GM12878 (cell line): Measurements from ENCODE around the gene SLC16A9. TPM values are rescaled to one million over a fixed set of nuclear protein-coding genes. Genes with fewer than 3 reads are reported as not detected.

ENCODE experiments used
- ATAC-seq: fragments of 200-7000 bp; cut with Tn5 transposase; 3 replicates; pipeline ENCODE4 v1.9.1; 2020; ENCODE audit warnings: mild to moderate bottlenecking, moderate library complexity
- BruUV-seq: library from RNA; stranded (reverse); fragments of 400-500 nt; replicated peaks from 2 replicates; lab custom pipeline; 2021; lab: Mats Ljungman, UMichigan
- CTCF ChIA-PET: fragments of 300-600 bp; sonication (Branson Sonifier 250); formaldehyde crosslinking; extraction: SDS; loops from one replicate; lab custom pipeline; 2021; ENCODE audit warnings: inconsistent platforms; lab: Yijun Ruan, JAX
- POLR2A ChIA-PET: fragments of 350-600 bp; formaldehyde crosslinking; extraction: SDS; loops from one replicate; lab custom pipeline; 2021; ENCODE audit warnings: inconsistent platforms; lab: Charles Lee
- RAD21 ChIA-PET: fragments of 300-600 bp; sonication (Branson Sonifier 250); formaldehyde crosslinking; loops from one replicate; lab custom pipeline; 2023; ENCODE audit warnings: antibody characterized with exemption; ENCODE audit not compliant: unreplicated experiment; lab: Charles Lee
- SMC1A ChIA-PET: fragments of 300-600 bp; sonication (Branson Sonifier 250); formaldehyde crosslinking; loops from one replicate; lab custom pipeline; 2023; ENCODE audit not compliant: unreplicated experiment, uncharacterized antibody; lab: Charles Lee
- DNase-seq: peaks from one replicate; pipeline ENCODE4 v3.0.0-alpha.2; 2011; ENCODE audit warnings: low read depth, low spot score
- FAIRE-seq: peaks from 3 replicates; lab custom pipeline; 2011; peaks lifted over from hg19 to GRCh38; lab: Jason Lieb, UNC
- H2AFZ ChIP-seq: 2 replicates; pipeline ENCODE4 v1.6.0; 2011; ENCODE audit warnings: low read depth, low read length, control low read depth; ENCODE audit not compliant: control insufficient read depth
- H3K27ac ChIP-seq: 2 replicates; pipeline ENCODE4 v1.5.1; 2011; ENCODE audit warnings: control low read depth; ENCODE audit not compliant: control insufficient read depth, insufficient read depth
- H3K27me3 ChIP-seq, 2 experiments: replicated peaks in 1 of 2; 2 replicates each; pipeline versions ENCODE4 v1.6.0 to v1.6.1; 2011; ENCODE audit warnings: low read length in 1 of 2; ENCODE audit not compliant: control insufficient read depth in 2 of 2, insufficient read depth in 2 of 2
- H3K36me3 ChIP-seq, 2 experiments: 2 replicates each; pipeline ENCODE4 v1.5.1; 2011; ENCODE audit warnings: low read length in 1 of 2; ENCODE audit not compliant: control insufficient read depth in 2 of 2, insufficient read depth in 2 of 2
- H3K4me1 ChIP-seq: 2 replicates; pipeline ENCODE4 v1.6.1; 2011; ENCODE audit warnings: mild to moderate bottlenecking, low read length, moderate library complexity, mixed read lengths; ENCODE audit not compliant: control insufficient read depth, insufficient read depth
- H3K4me2 ChIP-seq: 2 replicates; pipeline ENCODE4 v1.6.0; 2011; ENCODE audit warnings: control low read depth; ENCODE audit not compliant: control insufficient read depth, insufficient read depth
- H3K4me3 ChIP-seq: fragments of 200-600 bp; sonication (generic); 2 replicates; pipeline ENCODE4 v1.5.1; 2016
- H3K79me2 ChIP-seq: 2 replicates; pipeline ENCODE4 v1.6.0; 2011; ENCODE audit warnings: low read length; ENCODE audit not compliant: control insufficient read depth, insufficient read depth
- H3K9ac ChIP-seq: 2 replicates; pipeline ENCODE4 v1.8.0; 2011; ENCODE audit warnings: low read length, control low read depth, mixed read lengths; ENCODE audit not compliant: control insufficient read depth, insufficient read depth
- H3K9me3 ChIP-seq: replicated peaks from 3 replicates; pipeline ENCODE4 v1.5.1; 2011; ENCODE audit warnings: mild to moderate bottlenecking, low read length; ENCODE audit not compliant: control insufficient read depth, insufficient read depth
- H4K20me1 ChIP-seq: 2 replicates; pipeline ENCODE4 v1.6.0; 2011; ENCODE audit not compliant: control insufficient read depth, insufficient read depth
- JUNB ChIP-seq: IDR thresholded peaks from 2 replicates; pipeline ENCODE4 v1.6.1; 2016; ENCODE audit warnings: antibody characterized with exemption, mild to moderate bottlenecking
- MTA3 ChIP-seq: IDR thresholded peaks from 2 replicates; pipeline ENCODE4 v1.6.1; 2012; ENCODE audit warnings: low read length, inconsistent platforms, borderline replicate concordance
- RCOR1 ChIP-seq: conservative IDR thresholded peaks from 2 replicates; pipeline ENCODE4 v1.6.1; 2012; ENCODE audit warnings: low read depth, low read length, improper control_type of control experiment
- WGBS: methylation state at CpG from one replicate; pipeline ENCODE4 v1.1.6; 2016; ENCODE audit warnings: low lambda C conversion rate; ENCODE audit not compliant: insufficient replicate concordance, insufficient coverage; ENCODE audit errors: missing lambda C conversion rate; 5-methylcytosine and 5-hydroxymethylcytosine counted together
- in situ Hi-C: fragments of 300-500 bp; cut with MboI; formaldehyde crosslinking; loops from 9 replicates; pipeline ENCODE4 v1.14.3; 2018; ENCODE audit warnings: mixed read lengths
- intact Hi-C: fragments of 100-400 bp; cut with micrococcal nuclease; formaldehyde crosslinking; loops from one replicate; pipeline ENCODE4 v1.14.2; 2022; ENCODE audit not compliant: unreplicated experiment
- polyA plus RNA-seq, 11 experiments: library from polyadenylated mRNA; depleted of rRNA in 4 of 11; unstranded in 6 of 11; stranded (reverse) in 5 of 11; fragments of >200 nt; fragmentation: Nextera tagmentation in 4 of 11; fragmentation: Illumina TruSeq in 1 of 11; extraction: Ambion mirVana in 4 of 11; extraction: Trizol in 1 of 11; gene quantifications; 1 replicate in 1 of 11; 2 replicates in 10 of 11; pipeline versions ENCODE4 v1.2.1 to v1.2.3, GENCODE V29; 2011 to 2016; ENCODE audit warnings: inconsistent platforms in 2 of 11, missing spikeins in 2 of 11, low read depth in 1 of 11
- total RNA-seq, 4 experiments: library from RNA; depleted of rRNA in 3 of 4; stranded (reverse); fragments of >200 nt in 3 of 4; fragmentation: Illumina TruSeq in 1 of 4; extraction: Trizol in 1 of 4; gene quantifications; 2 replicates each; pipeline versions ENCODE4 v1.2.1 to v1.2.3, GENCODE V29; 2013 to 2021
- TF ChIP-seq, protein P1 (sequence below): fragments of 450-650 bp; formaldehyde crosslinking; IDR thresholded peaks from 2 replicates; pipeline ENCODE4 v1.4.0; 2020; ENCODE audit warnings: mild to moderate bottlenecking, moderate library complexity

Gene SLC16A9
- total and polyA plus RNA-seq, 10 of the 15 experiments (the other 5 are each of a cell fraction or from before 2014, with no cell fraction given): 0.86 to 6.2 (median 4.3) TPM

DNA sequence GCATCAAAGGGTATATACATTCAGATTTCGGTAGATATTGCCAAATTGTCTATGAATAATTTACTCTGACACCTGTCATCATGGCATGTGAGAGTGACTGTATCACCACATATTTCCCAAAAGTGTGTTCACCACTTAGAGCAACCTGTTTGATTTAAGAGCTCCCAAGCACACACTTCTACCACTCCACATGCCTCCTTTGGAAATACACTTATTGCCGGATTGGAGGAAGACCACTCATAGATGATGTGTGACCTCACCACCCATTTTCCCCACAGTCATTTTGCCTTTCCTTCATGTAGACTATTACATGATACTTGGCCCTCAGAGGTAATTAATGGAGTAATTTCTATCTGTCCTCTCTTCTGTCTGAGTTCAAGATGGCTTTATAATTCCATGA is 75.5 kb downstream of the SLC16A9 start:
- no peaks in the 10 kb centered on the region for H3K79me2 ChIP-seq
- no peaks in the 10 kb centered on the region; the same call in 1 of the 2 replicates for H3K4me1 ChIP-seq
- in situ Hi-C loops: no loop called here
- H2AFZ ChIP-seq: no peak overlapping the region
- no peak overlapping the region for H3K4me3 ChIP-seq
- DNase-seq (no peak), FAIRE-seq (no peak), ATAC-seq (no peak)
- 65% methylated on average over 2 of the region's 2 CpGs for WGBS
- POLR2A ChIA-PET: interaction anchor here (0.7 kb wide), 1 partner anchor 53 kb away, joined by 6 read pairs; no protein-coding TSS in a partner anchor
- no peaks in the 10 kb centered on the region for H3K27me3 ChIP-seq
- H3K36me3 ChIP-seq: no peaks in the 10 kb centered on the region
- no peaks in the 10 kb centered on the region for H4K20me1 ChIP-seq
- RAD21 ChIA-PET: no interaction called here
- intact Hi-C loops: no loop called here
- no peak overlapping the region for H3K9ac ChIP-seq
- H3K9me3 ChIP-seq: no peaks in the 10 kb centered on the region; the same call in 2 of the 3 replicates
- no TSS peak for BruUV-seq
- CTCF ChIA-PET: interaction anchor here (2.2 kb wide), 1 partner anchor 11 kb away, joined by 5 read pairs; no protein-coding TSS in a partner anchor
- no peak overlapping the region for H3K4me2 ChIP-seq
- SMC1A ChIA-PET: interaction anchor here (1.5 kb wide), 1 partner anchor 9 kb away, joined by 3 read pairs; no protein-coding TSS in a partner anchor
- no peak overlapping the region for H3K27ac ChIP-seq
- TF ChIP-seq JUNB (no peak), MTA3 (no peak), RCOR1 (no peak)
- TF ChIP-seq, protein P1, sequence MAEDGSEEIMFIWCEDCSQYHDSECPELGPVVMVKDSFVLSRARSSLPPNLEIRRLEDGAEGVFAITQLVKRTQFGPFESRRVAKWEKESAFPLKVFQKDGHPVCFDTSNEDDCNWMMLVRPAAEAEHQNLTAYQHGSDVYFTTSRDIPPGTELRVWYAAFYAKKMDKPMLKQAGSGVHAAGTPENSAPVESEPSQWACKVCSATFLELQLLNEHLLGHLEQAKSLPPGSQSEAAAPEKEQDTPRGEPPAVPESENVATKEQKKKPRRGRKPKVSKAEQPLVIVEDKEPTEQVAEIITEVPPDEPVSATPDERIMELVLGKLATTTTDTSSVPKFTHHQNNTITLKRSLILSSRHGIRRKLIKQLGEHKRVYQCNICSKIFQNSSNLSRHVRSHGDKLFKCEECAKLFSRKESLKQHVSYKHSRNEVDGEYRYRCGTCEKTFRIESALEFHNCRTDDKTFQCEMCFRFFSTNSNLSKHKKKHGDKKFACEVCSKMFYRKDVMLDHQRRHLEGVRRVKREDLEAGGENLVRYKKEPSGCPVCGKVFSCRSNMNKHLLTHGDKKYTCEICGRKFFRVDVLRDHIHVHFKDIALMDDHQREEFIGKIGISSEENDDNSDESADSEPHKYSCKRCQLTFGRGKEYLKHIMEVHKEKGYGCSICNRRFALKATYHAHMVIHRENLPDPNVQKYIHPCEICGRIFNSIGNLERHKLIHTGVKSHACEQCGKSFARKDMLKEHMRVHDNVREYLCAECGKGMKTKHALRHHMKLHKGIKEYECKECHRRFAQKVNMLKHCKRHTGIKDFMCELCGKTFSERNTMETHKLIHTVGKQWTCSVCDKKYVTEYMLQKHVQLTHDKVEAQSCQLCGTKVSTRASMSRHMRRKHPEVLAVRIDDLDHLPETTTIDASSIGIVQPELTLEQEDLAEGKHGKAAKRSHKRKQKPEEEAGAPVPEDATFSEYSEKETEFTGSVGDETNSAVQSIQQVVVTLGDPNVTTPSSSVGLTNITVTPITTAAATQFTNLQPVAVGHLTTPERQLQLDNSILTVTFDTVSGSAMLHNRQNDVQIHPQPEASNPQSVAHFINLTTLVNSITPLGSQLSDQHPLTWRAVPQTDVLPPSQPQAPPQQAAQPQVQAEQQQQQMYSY (CRISPR knock-in tag): no peak
